Panc1 (cell line): Measurements from ENCODE around the gene TPRG1L. TPM values are rescaled to one million over a fixed set of nuclear protein-coding genes. Genes with fewer than 3 reads are reported as not detected.

Experiments
- ATAC-seq: fragments of 200-7000 bp; cut with Tn5 transposase; 2 replicates; pipeline ENCODE4 v1.9.1; 2020; ENCODE audit warnings: mild to moderate bottlenecking, moderate library complexity
- BruUV-seq: library from RNA; stranded (reverse); fragments of 400-500 nt; replicated peaks from 2 replicates; lab custom pipeline; 2021; lab: Mats Ljungman, UMichigan
- CTCF ChIA-PET: fragments of 300-600 bp; sonication (Branson Sonifier 250); formaldehyde crosslinking; loops from one replicate; lab custom pipeline; 2022; ENCODE audit warnings: antibody characterized with exemption; lab: Charles Lee
- POLR2A ChIA-PET: fragments of 300-600 bp; sonication (Branson Sonifier 250); formaldehyde crosslinking; loops from one replicate; lab custom pipeline; 2022; ENCODE audit warnings: antibody characterized with exemption; lab: Charles Lee
- DNase-seq: peaks from one replicate; pipeline ENCODE4 v3.0.0-alpha.2; 2010; ENCODE audit warnings: low read depth, low spot score
- H3K27ac ChIP-seq: 2 replicates; pipeline ENCODE4 v1.5.1; 2011; ENCODE audit warnings: mild to moderate bottlenecking, low read length, inconsistent platforms
- H3K27me3 ChIP-seq: fragments of 200-500 bp; sonication (Bioruptor generic); 2 replicates; pipeline ENCODE4 v1.6.0; 2014; ENCODE audit warnings: low read length, inconsistent platforms; ENCODE audit not compliant: control insufficient read depth, insufficient read depth
- H3K36me3 ChIP-seq: fragments of 200-500 bp; sonication (Bioruptor generic); 2 replicates; pipeline ENCODE4 v1.5.1; 2014; ENCODE audit warnings: inconsistent platforms, mild to moderate bottlenecking, low read length, moderate library complexity; ENCODE audit not compliant: control insufficient read depth, insufficient read depth
- H3K4me1 ChIP-seq: 2 replicates; pipeline ENCODE4 v1.5.1; 2011; ENCODE audit warnings: inconsistent platforms, mild to moderate bottlenecking, low read length, moderate library complexity; ENCODE audit not compliant: control insufficient read depth, insufficient read depth
- H3K4me3 ChIP-seq, 2 experiments: 2 replicates each; pipeline ENCODE4 v1.5.1; 2011 to 2012; ENCODE audit warnings: low read depth in 2 of 2, low read length in 2 of 2, mild to moderate bottlenecking in 2 of 2, inconsistent platforms in 1 of 2, moderate library complexity in 1 of 2
- H3K9me3 ChIP-seq: fragments of 200-500 bp; sonication (Bioruptor generic); 2 replicates; pipeline ENCODE4 v1.5.1; 2014; ENCODE audit warnings: low read depth, mild to moderate bottlenecking, inconsistent platforms, low read length, moderate library complexity; ENCODE audit not compliant: control insufficient read depth, insufficient read depth
- CTCF ChIP-seq: fragments of 450-650 bp; IDR thresholded peaks from 2 replicates; pipeline ENCODE4 v1.5.1; 2017; ENCODE audit warnings: mild to moderate bottlenecking
- POLR2AphosphoS5 ChIP-seq: IDR thresholded peaks from 2 replicates; pipeline ENCODE4 v1.6.1; 2012; ENCODE audit warnings: mild to moderate bottlenecking, low read depth, low read length, moderate library complexity
- REST ChIP-seq, 2 experiments: IDR thresholded peaks; 2 replicates each; pipeline ENCODE4 v1.6.1; 2011 to 2012; ENCODE audit warnings: low read depth in 2 of 2, control low read depth in 1 of 2, low read length in 1 of 2, mild to moderate bottlenecking in 1 of 2, moderate library complexity in 1 of 2; ENCODE audit not compliant: insufficient read depth in 1 of 2
- SIN3A ChIP-seq: IDR thresholded peaks from 2 replicates; pipeline ENCODE4 v1.6.1; 2012; ENCODE audit warnings: low read depth, mild to moderate bottlenecking, low read length, moderate library complexity, borderline replicate concordance; ENCODE audit not compliant: insufficient read depth
- TCF7L2 ChIP-seq: IDR thresholded peaks from 2 replicates; pipeline ENCODE4 v1.6.1; 2011; ENCODE audit warnings: mild to moderate bottlenecking, low read depth, low read length, inconsistent platforms
- in situ Hi-C: cut with HindIII; loops from 2 replicates; pipeline ENCODE4 v1.10.0; 2016; ENCODE audit warnings: low sequenced_read_pairs, low pct_unique_long_range_greater_than_20kb
- intact Hi-C: fragments of 100-400 bp; cut with micrococcal nuclease; formaldehyde crosslinking; loops from one replicate; pipeline ENCODE4 v1.10.0; 2022; ENCODE audit not compliant: unreplicated experiment
- total RNA-seq: library from RNA; stranded (reverse); gene quantifications from one replicate; pipeline ENCODE4 v1.2.1, GENCODE V29; 2021; ENCODE audit not compliant: unreplicated experiment

Gene TPRG1L
- total RNA-seq, 1 experiment from 2014 or later: 57.5 TPM

GRCh38 chr1:3626025-3626424 lies 1.2 kb downstream of the TPRG1L start:
- TSS peak; percentile 53 for BruUV-seq
- intact Hi-C loops (loop anchor here (10.0 kb wide), 1 partner anchor 99 kb away; no protein-coding TSS in a partner anchor), in situ Hi-C loops (no loop called here)
- ChIA-PET CTCF (interaction anchor here (0.7 kb wide), 1 partner anchor 99 kb away, joined by 5 read pairs; no protein-coding TSS in a partner anchor), POLR2A (no interaction called here)
- H3K9me3 ChIP-seq: no peaks in the 10 kb centered on the region
- peaks cover 11% of the 10 kb centered on the region for H3K4me1 ChIP-seq
- H3K4me3 ChIP-seq: peak overlapping the region; percentile 69 to 97
- DNase-seq (no peak), ATAC-seq (no peak)
- no peaks in the 10 kb centered on the region for H3K27me3 ChIP-seq
- peak overlapping the region; percentile 68 for H3K27ac ChIP-seq
- TF ChIP-seq SIN3A (no peak), TCF7L2 (no peak), REST (IDR thresholded peaks at IDR 0.05; ENCODE audit: insufficient read depth in 1 of 2, low read depth in 2 of 2, low read length in 1 of 2) (no peak)
- H3K36me3 ChIP-seq: peaks cover 2% of the 10 kb centered on the region; the same call in 1 of the 2 replicates

- no TSS peak for BruUV-seq
- intact Hi-C loops: loop anchor here (10.0 kb wide), 1 partner anchor 97 kb away; no protein-coding TSS in a partner anchor
- peaks cover 2% of the 10 kb centered on the region; the same call in 1 of the 2 replicates for H3K36me3 ChIP-seq
- H3K9me3 ChIP-seq: no peaks in the 10 kb centered on the region
- DNase-seq (no peak), ATAC-seq (no peak)
- H3K27ac ChIP-seq: no peak overlapping the region
- POLR2A ChIA-PET: no interaction called here
- in situ Hi-C loops: no loop called here
- H3K27me3 ChIP-seq: no peaks in the 10 kb centered on the region
- H3K4me3 ChIP-seq: no peak overlapping the region
- CTCF ChIA-PET: interaction anchor here (0.6 to 1.4 kb wide), 4 partner anchors 20 to 175 kb away, joined by 3 to 7 read pairs (median 6); no protein-coding TSS in a partner anchor
- H3K4me1 ChIP-seq: peaks cover 11% of the 10 kb centered on the region
- TF ChIP-seq POLR2AphosphoS5 (no peak), TCF7L2 (no peak), CTCF (no peak), SIN3A (no peak), REST (IDR thresholded peaks at IDR 0.05; ENCODE audit: insufficient read depth in 1 of 2, low read depth in 2 of 2, low read length in 1 of 2) (no peak)
These were observed 2.9 kb downstream of the TPRG1L start for GRCh38 chr1:3627515-3628253.
